Measurements from ENCODE around the gene RELL2.

RELL2 gene

GRCh38 chr5:141641634-141642267, 5.0 kb downstream of the RELL2 start:
- peak; percentile 22 for TF ChIP-seq CTCF (conservative IDR thresholded peaks at IDR 0.05)
- H3K27ac ChIP-seq = no peak overlapping the region

GRCh38 chr5:141646026-141646425, 9.2 kb downstream of the RELL2 start:
- TF ChIP-seq CTCF (conservative IDR thresholded peaks at IDR 0.05) = no peak
- H3K27ac ChIP-seq = no peak overlapping the region

- no peak for TF ChIP-seq CTCF (conservative IDR thresholded peaks at IDR 0.05)
- H3K27ac ChIP-seq = no peak overlapping the region
Observed at GRCh38 chr5:141647242-141647641, 10.4 kb downstream of the RELL2 start.

GRCh38 chr5:141647851-141648250, 11.1 kb downstream of the RELL2 start:
- no peak for TF ChIP-seq CTCF (conservative IDR thresholded peaks at IDR 0.05)
- H3K27ac ChIP-seq = no peak overlapping the region

- TF ChIP-seq CTCF (conservative IDR thresholded peaks at IDR 0.05) = no peak
Observed at GRCh38 chr5:141649056-141649688, 12.4 kb downstream of the RELL2 start.

GRCh38 chr5:141649972-141650371, 13.2 kb downstream of the RELL2 start:
- no peak overlapping the region for H3K27ac ChIP-seq
- no peak for TF ChIP-seq CTCF (conservative IDR thresholded peaks at IDR 0.05)

More at GRCh38 chr5:141649056-141649688, 12.4 kb downstream of the RELL2 start:
- no peak overlapping the region for H3K27ac ChIP-seq

- H3K27ac ChIP-seq = peak within 1 kb of the TSS; percentile 56
- no peak for TF ChIP-seq CTCF (conservative IDR thresholded peaks at IDR 0.05)
Observed at GRCh38 chr5:141650851-141651727, 14.3 kb downstream of the RELL2 start, which contains the start of gene FCHSD1. Gene FCHSD1 (minus strand): TSS chr5:141651418. CDS start chr5:141651368, 50 bp downstream.
